ENCODE data around the gene GPC6.

DNA sequence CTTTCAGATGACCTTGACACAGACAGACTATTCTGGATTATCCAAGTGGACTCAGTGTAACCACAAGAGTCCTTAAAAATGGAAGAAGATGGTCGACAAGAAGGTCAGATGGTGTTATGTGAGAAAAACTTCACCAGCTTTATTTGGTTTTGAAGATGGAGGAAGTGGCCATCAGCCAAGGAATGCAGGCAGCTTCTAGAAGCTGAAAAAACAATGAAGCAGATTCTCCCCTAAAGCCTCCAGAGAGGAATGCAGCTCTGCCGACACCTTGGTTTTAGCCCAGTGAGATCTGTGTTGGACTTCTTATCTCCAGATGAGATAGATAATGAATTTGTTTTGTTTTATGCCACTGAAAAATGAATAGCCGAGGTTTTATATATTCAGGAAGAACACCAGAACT, 751.4 kb downstream of the GPC6 start:
- TF ChIP-seq, protein P1, sequence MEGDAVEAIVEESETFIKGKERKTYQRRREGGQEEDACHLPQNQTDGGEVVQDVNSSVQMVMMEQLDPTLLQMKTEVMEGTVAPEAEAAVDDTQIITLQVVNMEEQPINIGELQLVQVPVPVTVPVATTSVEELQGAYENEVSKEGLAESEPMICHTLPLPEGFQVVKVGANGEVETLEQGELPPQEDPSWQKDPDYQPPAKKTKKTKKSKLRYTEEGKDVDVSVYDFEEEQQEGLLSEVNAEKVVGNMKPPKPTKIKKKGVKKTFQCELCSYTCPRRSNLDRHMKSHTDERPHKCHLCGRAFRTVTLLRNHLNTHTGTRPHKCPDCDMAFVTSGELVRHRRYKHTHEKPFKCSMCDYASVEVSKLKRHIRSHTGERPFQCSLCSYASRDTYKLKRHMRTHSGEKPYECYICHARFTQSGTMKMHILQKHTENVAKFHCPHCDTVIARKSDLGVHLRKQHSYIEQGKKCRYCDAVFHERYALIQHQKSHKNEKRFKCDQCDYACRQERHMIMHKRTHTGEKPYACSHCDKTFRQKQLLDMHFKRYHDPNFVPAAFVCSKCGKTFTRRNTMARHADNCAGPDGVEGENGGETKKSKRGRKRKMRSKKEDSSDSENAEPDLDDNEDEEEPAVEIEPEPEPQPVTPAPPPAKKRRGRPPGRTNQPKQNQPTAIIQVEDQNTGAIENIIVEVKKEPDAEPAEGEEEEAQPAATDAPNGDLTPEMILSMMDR (IDR thresholded peaks at IDR 0.05), result no peak
- TF ChIP-seq POLR2A (IDR thresholded peaks at IDR 0.05), result no peak
